ENCODE data around the gene FKBP6. TPM values are rescaled to one million over a fixed set of nuclear protein-coding genes. Genes with fewer than 3 reads are reported as not detected.
"Not testable (repeated sequence)": the region's sequence is repeated elsewhere in the genome, so short reads cannot be mapped to it uniquely, and the experiment has no call there.

FKBP6 gene
- total RNA-seq, 1 experiment from 2014 or later: not detected

DNA sequence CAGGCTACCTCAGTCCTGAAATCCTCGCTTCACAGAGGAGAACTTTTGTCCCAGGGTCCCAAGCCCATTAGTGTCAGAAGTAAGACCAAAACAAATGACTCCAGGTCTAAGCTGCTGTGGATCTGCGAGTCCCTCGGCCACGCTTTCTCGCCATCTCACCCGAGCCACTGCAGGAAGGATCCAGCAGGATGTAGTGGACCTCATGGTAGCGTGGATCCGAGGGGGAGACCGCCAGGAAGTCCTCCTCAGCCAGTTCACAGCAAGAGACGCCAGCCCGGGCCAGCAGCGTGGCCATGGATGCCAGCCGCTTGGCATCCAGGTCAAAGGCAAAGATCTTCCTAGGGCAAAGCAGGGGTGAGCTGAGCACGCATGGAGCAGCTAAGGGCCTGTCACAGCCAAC, 23.9 kb upstream of the FKBP6 start:
- Histone ChIP-seq H3K4me1 (ENCODE audit: insufficient read depth, low read length) (no peaks in the 10 kb centered on the region; the same call in 1 of the 2 replicates), H4K8ac (replicated peaks; ENCODE audit: insufficient read length, low read depth, low read length) (no peak overlapping the region), H2AK5ac (ENCODE audit: insufficient read length, low read length) (no peak overlapping the region), H3T11ph (ENCODE audit: low read length) (no peak overlapping the region), H2BK5ac (ENCODE audit: insufficient read length, low read length) (no peak overlapping the region), H3K18ac (ENCODE audit: insufficient read length, low read depth, low read length) (no peak overlapping the region), H4K20me1 (ENCODE audit: control insufficient read depth, insufficient read depth, insufficient read length) (no peaks in the 10 kb centered on the region), H2BK120ac (ENCODE audit: low read depth, low read length, poor library complexity, severe bottlenecking) (no peak overlapping the region), H3K27me3 (ENCODE audit: insufficient read depth, low read length) (no peaks in the 10 kb centered on the region), H4K91ac (ENCODE audit: insufficient read length, low read depth, low read length) (no peak overlapping the region), H3K79me2 (ENCODE audit: insufficient read depth, low read length) (peaks cover 2% of the 10 kb centered on the region; the same call in 1 of the 2 replicates), H3K9ac (ENCODE audit: extremely low read depth, insufficient read length, low read length) (no peak overlapping the region), H3K27ac (ENCODE audit: insufficient read length, low read depth, low read length) (no peak overlapping the region), H3K79me1 (ENCODE audit: insufficient read depth, low read depth, low read length, poor library complexity, severe bottlenecking) (peaks cover 3% of the 10 kb centered on the region), H3K9me3 (ENCODE audit: control insufficient read depth, low read depth, low read length) (no peaks in the 10 kb centered on the region), H3K4ac (ENCODE audit: low read depth, low read length) (no peak overlapping the region), H2BK20ac (ENCODE audit: low read depth, low read length, poor library complexity, severe bottlenecking) (no peak overlapping the region), H2BK15ac (ENCODE audit: low read depth, low read length) (no peak overlapping the region), H3K4me2 (ENCODE audit: insufficient read depth, insufficient read length, low read length) (no peak overlapping the region), H3K23me2 (ENCODE audit: insufficient read length, low read depth, low read length, poor library complexity, severe bottlenecking) (no peaks in the 10 kb centered on the region), H2BK12ac (ENCODE audit: insufficient read length, low read depth, low read length) (no peak overlapping the region), H2AFZ (ENCODE audit: low read length) (no peak overlapping the region), H4K5ac (ENCODE audit: insufficient read length, low read depth, low read length) (no peak overlapping the region), H3K14ac (ENCODE audit: insufficient read depth, low read length) (no peak overlapping the region), H3K23ac (ENCODE audit: insufficient read length, low read depth, low read length) (no peak overlapping the region), H3K56ac (ENCODE audit: insufficient read length, low read depth, low read length) (no peak overlapping the region)
- H3K4me1 Mint-ChIP-seq: peaks cover 11 to 13% of the 10 kb centered on the region in 2 experiments
- H3K27ac Mint-ChIP-seq: no peak overlapping the region
- no peak overlapping the region for H3K4me3 Mint-ChIP-seq
- peaks cover 2% of the 10 kb centered on the region; the same call in 1 of the 2 replicates for H3K27me3 Mint-ChIP-seq (ENCODE audit: low read depth)
- H3K36me3 Mint-ChIP-seq (ENCODE audit: insufficient read depth in 1 of 3, low read depth in 3 of 3): peaks cover 18 to 44% (median 43%) of the 10 kb centered on the region in 3 experiments; a peak in 6 of 7 replicates
- WGBS (ENCODE audit: extremely low coverage, insufficient read length, low lambda C conversion rate): no CpG with 5 or more reads among the region's 14 CpGs
- TF ChIP-seq, protein P1, sequence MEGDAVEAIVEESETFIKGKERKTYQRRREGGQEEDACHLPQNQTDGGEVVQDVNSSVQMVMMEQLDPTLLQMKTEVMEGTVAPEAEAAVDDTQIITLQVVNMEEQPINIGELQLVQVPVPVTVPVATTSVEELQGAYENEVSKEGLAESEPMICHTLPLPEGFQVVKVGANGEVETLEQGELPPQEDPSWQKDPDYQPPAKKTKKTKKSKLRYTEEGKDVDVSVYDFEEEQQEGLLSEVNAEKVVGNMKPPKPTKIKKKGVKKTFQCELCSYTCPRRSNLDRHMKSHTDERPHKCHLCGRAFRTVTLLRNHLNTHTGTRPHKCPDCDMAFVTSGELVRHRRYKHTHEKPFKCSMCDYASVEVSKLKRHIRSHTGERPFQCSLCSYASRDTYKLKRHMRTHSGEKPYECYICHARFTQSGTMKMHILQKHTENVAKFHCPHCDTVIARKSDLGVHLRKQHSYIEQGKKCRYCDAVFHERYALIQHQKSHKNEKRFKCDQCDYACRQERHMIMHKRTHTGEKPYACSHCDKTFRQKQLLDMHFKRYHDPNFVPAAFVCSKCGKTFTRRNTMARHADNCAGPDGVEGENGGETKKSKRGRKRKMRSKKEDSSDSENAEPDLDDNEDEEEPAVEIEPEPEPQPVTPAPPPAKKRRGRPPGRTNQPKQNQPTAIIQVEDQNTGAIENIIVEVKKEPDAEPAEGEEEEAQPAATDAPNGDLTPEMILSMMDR (conservative IDR thresholded peaks at IDR 0.05): no peak
- no peak for DNase-seq
- H3K9me3 Mint-ChIP-seq: 0 out of 5 replicates have a peak, but pooled peaks cover 0 to under 1% of the 10 kb centered on the region in 2 experiments

DNA sequence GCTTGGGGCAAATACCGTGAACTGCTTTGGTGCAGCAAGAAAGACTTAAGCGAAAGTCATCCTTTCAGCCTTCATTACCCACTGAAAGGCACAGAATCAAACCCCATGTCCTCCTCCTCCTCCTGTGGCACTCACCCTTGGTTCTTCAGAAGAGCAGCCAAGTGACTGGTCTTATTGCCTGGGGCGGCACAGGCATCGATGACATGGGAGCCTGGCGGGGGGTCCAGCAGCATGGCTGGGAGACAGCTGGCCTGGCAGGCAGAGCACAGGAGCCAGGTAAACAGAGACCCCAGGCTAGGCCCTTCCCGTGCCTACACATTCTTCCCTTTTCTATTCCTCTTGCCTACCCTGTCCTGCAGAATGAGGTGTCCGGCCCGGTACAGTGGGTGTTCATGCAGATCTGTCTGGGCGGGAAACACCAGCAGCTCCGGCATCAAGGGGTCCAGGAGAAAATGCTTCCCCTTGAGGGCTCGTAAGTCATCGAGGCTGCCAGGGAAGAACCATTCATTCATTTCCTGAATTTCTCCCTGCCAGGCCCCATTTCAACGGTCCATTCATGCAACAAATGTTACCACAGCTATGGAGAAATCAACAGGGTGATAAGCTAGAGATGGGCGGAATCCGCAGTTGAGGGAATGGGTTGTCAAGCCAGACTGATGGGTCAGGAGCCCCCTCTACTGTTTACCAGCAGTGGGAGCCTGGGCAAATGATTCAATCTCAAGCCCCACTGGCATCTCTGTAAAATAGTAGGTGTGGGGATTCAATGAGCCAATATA, 23.2 kb upstream of the FKBP6 start:
- Mint-ChIP-seq H3K4me1 (peaks cover 11 to 13% of the 10 kb centered on the region in 2 experiments), H3K36me3 (ENCODE audit: insufficient read depth in 1 of 3, low read depth in 3 of 3) (peaks cover 18 to 44% (median 43%) of the 10 kb centered on the region in 3 experiments; a peak in 6 of 7 replicates)
- not testable (repeated sequence) for H3K27ac Mint-ChIP-seq; H2BK120ac ChIP-seq (ENCODE audit: low read depth, low read length, poor library complexity, severe bottlenecking); H4K91ac ChIP-seq (ENCODE audit: insufficient read length, low read depth, low read length); H3K79me1 ChIP-seq (ENCODE audit: insufficient read depth, low read depth, low read length, poor library complexity, severe bottlenecking); H2BK5ac ChIP-seq (ENCODE audit: insufficient read length, low read length); H2BK20ac ChIP-seq (ENCODE audit: low read depth, low read length, poor library complexity, severe bottlenecking); H3K23me2 ChIP-seq (ENCODE audit: insufficient read length, low read depth, low read length, poor library complexity, severe bottlenecking); H3K4ac ChIP-seq (ENCODE audit: low read depth, low read length); H2AK5ac ChIP-seq (ENCODE audit: insufficient read length, low read length); H4K20me1 ChIP-seq (ENCODE audit: control insufficient read depth, insufficient read depth, insufficient read length); H3K56ac ChIP-seq (ENCODE audit: insufficient read length, low read depth, low read length); H3K9me3 ChIP-seq (ENCODE audit: control insufficient read depth, low read depth, low read length); H3K27me3 Mint-ChIP-seq (ENCODE audit: low read depth); H3K9me3 Mint-ChIP-seq; DNase-seq; H3K23ac ChIP-seq (ENCODE audit: insufficient read length, low read depth, low read length); H3K27me3 ChIP-seq (ENCODE audit: insufficient read depth, low read length); H3K4me1 ChIP-seq (ENCODE audit: insufficient read depth, low read length); H3K79me2 ChIP-seq (ENCODE audit: insufficient read depth, low read length); H2BK15ac ChIP-seq (ENCODE audit: low read depth, low read length); H3K4me2 ChIP-seq (ENCODE audit: insufficient read depth, insufficient read length, low read length); H3K18ac ChIP-seq (ENCODE audit: insufficient read length, low read depth, low read length); H2AFZ ChIP-seq (ENCODE audit: low read length); H3T11ph ChIP-seq (ENCODE audit: low read length); H3K27ac ChIP-seq (ENCODE audit: insufficient read length, low read depth, low read length); H2BK12ac ChIP-seq (ENCODE audit: insufficient read length, low read depth, low read length); H3K9ac ChIP-seq (ENCODE audit: extremely low read depth, insufficient read length, low read length); H4K5ac ChIP-seq (ENCODE audit: insufficient read length, low read depth, low read length); H3K14ac ChIP-seq (ENCODE audit: insufficient read depth, low read length); H3K4me3 Mint-ChIP-seq; H4K8ac ChIP-seq (replicated peaks; ENCODE audit: insufficient read length, low read depth, low read length)
- no CpG with 5 or more reads among the region's 15 CpGs for WGBS (ENCODE audit: extremely low coverage, insufficient read length, low lambda C conversion rate)
